Measurements from ENCODE around the gene LIN7B. TPM values are rescaled to one million over a fixed set of nuclear protein-coding genes. Genes with fewer than 3 reads are reported as not detected.
A peak's percentile ranks its signal among the peaks of the same experiment; 100 is the strongest.

Gene LIN7B
- total RNA-seq, 1 donor: 6.5 TPM

GRCh38 chr19:49097453-49098288 is 16.5 kb upstream of the LIN7B start:
- DNase-seq (ENCODE audit: low read depth): peak; percentile 71
- TF ChIP-seq, protein P1, sequence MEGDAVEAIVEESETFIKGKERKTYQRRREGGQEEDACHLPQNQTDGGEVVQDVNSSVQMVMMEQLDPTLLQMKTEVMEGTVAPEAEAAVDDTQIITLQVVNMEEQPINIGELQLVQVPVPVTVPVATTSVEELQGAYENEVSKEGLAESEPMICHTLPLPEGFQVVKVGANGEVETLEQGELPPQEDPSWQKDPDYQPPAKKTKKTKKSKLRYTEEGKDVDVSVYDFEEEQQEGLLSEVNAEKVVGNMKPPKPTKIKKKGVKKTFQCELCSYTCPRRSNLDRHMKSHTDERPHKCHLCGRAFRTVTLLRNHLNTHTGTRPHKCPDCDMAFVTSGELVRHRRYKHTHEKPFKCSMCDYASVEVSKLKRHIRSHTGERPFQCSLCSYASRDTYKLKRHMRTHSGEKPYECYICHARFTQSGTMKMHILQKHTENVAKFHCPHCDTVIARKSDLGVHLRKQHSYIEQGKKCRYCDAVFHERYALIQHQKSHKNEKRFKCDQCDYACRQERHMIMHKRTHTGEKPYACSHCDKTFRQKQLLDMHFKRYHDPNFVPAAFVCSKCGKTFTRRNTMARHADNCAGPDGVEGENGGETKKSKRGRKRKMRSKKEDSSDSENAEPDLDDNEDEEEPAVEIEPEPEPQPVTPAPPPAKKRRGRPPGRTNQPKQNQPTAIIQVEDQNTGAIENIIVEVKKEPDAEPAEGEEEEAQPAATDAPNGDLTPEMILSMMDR (IDR thresholded peaks at IDR 0.05; ENCODE audit: insufficient read depth, low read depth, low read length): peak; percentile 100

DNA sequence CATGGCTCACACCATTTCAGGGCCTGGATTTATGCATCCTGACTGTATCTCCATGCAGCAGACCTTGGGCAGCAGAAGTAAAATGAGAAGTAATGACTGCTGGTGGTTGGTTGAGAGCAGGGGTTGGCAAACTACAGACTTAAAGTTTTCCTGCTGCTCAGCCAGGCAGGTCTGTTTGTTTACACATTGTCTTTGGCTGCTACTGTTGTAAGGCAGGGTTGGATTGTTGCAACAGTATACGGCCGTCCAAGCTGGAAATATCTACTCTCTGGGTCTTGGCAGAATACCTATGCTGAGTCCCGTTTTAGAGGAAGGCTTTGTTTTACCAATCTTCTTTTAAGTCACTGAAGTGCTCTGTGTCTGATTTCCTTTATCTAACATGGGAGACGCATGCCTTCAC is 15.4 kb upstream of the LIN7B start:
- TF ChIP-seq, protein P1 (IDR thresholded peaks at IDR 0.05; ENCODE audit: insufficient read depth, low read depth, low read length): no peak
- no peak for DNase-seq (ENCODE audit: low read depth)
- H3K4me3 ChIP-seq (ENCODE audit: low read depth, low read length): no peak overlapping the region

More at GRCh38 chr19:49097453-49098288, 16.5 kb upstream of the LIN7B start:
- H3K4me3 ChIP-seq (ENCODE audit: low read depth, low read length): no peak overlapping the region

- TF ChIP-seq, protein P1 (IDR thresholded peaks at IDR 0.05; ENCODE audit: insufficient read depth, low read depth, low read length): no peak
- no peak overlapping the region for H3K4me3 ChIP-seq (ENCODE audit: low read depth, low read length)
- DNase-seq (ENCODE audit: low read depth): no peak
Observed at GRCh38 chr19:49101160-49101559, 13.0 kb upstream of the LIN7B start.

DNA sequence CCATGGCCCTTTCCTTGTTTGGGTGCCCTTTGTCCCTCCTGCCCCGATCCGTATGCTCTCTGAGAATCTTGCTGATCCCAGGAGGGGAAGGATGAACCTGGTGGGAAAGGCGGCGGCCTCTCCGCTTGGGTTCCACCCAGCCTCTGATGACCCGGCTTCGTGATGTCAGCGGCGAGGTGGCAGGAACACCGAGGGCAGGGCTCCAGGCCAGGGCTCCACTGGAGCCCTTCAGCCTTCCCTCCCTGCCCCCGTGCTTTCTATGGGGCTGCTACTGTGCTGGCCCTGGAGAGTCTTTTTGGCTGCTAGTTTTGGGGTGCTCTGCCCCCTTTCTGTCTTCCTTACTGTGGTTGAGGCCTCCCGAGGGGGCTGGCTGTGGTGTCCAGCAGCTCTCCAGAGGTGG is 11.9 kb upstream of the LIN7B start:
- no peak overlapping the region for H3K4me3 ChIP-seq (ENCODE audit: low read depth, low read length)
- TF ChIP-seq, protein P1 (IDR thresholded peaks at IDR 0.05; ENCODE audit: insufficient read depth, low read depth, low read length): no peak
- DNase-seq (ENCODE audit: low read depth): no peak

DNA sequence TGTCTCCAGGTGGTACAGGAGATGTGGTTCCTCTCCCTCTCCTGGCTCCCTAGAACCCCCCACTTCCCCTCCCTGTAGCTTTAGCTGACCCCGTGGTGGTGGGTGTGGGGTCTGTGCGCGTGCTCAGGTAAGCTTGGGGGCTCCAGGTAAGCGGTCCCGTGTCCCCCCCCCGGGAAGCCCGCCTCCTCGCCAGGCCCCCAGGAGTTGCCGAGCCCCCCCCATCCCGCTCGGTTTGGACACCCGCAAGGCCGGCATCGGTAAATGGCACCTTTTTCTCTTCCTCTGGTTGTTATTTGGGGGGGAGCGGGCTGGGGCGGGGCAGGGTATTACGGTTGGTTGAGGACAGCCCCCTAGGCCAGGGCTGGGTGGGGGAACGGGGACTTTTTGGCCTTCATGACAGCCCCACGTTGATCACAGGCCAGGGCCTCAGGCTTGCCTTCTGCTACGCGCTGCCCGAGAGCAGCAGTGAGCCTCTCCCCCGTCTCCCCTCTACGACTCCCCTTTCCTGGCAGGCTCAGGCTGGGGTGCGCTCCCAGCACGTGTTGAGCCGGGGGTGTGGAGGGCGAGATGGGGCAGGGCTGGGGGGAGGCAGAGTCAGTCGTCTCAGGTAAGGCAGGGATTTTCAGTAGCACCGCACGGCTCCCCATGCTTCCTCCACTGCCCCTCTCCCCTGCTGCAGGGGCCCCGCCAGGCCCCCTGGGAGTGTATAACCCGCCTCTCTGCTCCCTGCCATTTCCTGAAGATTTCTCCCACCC is 10.7 kb upstream of the LIN7B start:
- no peak for DNase-seq (ENCODE audit: low read depth)
- no peak overlapping the region for H3K4me3 ChIP-seq (ENCODE audit: low read depth, low read length)
- TF ChIP-seq, protein P1 (IDR thresholded peaks at IDR 0.05; ENCODE audit: insufficient read depth, low read depth, low read length): no peak

- no peak overlapping the region for H3K4me3 ChIP-seq (ENCODE audit: low read depth, low read length)
- DNase-seq (ENCODE audit: low read depth): no peak
- TF ChIP-seq, protein P1 (IDR thresholded peaks at IDR 0.05; ENCODE audit: insufficient read depth, low read depth, low read length): no peak
Observed at GRCh38 chr19:49104229-49104864, 9.8 kb upstream of the LIN7B start.

Measured in fibroblast of villous mesenchyme (primary cell).